Cardiac fibroblast (primary cell): ENCODE measurements around the gene DPYSL5.

ENCODE experiments used
- DNase-seq, 2 donors: peaks; one replicate each; pipeline versions ENCODE4 v3.0.0 to v3.0.0-alpha.2; 2010; ENCODE audit warnings: low read depth in 2 of 2
- H3K4me3 ChIP-seq, 2 donors: replicated peaks in 1 of 2; 1 replicate in 1 of 2; 2 replicates in 1 of 2; pipeline ENCODE4 v1.5.1; 2011; ENCODE audit warnings: low read depth in 2 of 2, low read length in 2 of 2, mild to moderate bottlenecking in 2 of 2, moderate library complexity in 1 of 2
- TF ChIP-seq, protein P1 (sequence below): IDR thresholded peaks from one replicate; pipeline ENCODE4 v1.5.1; 2011; ENCODE audit warnings: low read depth, mild to moderate bottlenecking, low read length, inconsistent platforms

Gene DPYSL5

DNA sequence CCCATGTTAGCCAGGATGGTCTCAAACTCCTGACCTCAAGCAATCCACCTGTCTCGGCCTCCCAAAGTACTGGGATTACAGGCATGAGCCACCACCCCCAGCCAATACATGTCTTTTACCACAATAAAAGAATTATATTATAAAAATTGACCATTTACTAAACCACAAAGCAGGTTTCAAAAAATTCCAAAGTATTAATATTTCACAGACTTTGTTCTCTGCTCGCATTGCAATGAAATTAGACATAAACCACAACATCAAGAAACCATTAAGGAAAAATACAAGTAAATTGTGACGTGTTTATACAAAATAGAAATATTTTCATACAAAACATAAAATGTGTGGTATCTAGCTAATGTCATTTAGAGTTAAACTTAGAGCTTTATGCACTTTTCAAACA is 109.1 kb downstream of the DPYSL5 start:
- H3K4me3 ChIP-seq = no peak overlapping the region
- TF ChIP-seq, protein P1, sequence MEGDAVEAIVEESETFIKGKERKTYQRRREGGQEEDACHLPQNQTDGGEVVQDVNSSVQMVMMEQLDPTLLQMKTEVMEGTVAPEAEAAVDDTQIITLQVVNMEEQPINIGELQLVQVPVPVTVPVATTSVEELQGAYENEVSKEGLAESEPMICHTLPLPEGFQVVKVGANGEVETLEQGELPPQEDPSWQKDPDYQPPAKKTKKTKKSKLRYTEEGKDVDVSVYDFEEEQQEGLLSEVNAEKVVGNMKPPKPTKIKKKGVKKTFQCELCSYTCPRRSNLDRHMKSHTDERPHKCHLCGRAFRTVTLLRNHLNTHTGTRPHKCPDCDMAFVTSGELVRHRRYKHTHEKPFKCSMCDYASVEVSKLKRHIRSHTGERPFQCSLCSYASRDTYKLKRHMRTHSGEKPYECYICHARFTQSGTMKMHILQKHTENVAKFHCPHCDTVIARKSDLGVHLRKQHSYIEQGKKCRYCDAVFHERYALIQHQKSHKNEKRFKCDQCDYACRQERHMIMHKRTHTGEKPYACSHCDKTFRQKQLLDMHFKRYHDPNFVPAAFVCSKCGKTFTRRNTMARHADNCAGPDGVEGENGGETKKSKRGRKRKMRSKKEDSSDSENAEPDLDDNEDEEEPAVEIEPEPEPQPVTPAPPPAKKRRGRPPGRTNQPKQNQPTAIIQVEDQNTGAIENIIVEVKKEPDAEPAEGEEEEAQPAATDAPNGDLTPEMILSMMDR = no peak
- DNase-seq = no peak

DNA sequence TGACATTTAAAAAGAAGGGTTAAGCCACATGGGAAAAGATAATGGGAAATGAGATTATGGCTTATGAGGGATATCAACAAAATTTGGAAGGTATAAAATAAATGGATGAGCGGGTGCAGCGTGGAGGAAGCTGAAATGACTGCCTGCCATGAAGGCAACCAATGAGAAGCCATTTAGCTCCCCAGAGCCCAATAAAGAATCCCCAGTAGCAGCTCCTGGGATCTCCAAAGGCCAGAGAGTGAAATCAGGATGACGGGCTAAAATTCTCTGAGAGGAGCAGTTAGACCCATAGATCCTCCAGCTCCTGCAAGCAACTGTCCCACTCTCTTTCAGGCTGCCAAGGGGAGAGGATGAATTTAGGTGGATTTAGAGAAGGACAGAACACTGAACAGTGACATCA is 109.6 kb downstream of the DPYSL5 start:
- TF ChIP-seq, protein P1 = no peak
- no peak overlapping the region for H3K4me3 ChIP-seq
- DNase-seq = no peak

DNA sequence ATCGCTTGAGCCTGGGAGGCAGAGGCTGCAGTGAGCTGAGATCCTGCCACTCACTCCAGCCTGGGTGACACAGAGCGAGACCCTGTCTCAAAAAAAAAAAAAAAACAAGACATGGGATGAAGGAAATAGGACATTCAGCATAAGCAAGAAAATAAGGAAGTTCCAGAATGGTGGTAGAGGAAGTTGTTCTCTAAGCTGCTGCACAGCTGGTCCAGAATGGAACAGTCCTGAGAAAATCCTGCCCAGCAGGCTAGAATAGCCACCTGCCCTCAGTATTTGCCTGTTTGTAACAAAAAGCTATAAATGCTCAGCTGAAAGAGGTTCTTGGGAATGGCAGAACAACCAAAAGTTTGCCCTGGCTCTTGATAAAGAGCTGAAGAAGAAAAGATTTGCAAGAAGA is 111.4 kb downstream of the DPYSL5 start:
- TF ChIP-seq, protein P1 = no peak
- no peak overlapping the region for H3K4me3 ChIP-seq
- no peak for DNase-seq

DNA sequence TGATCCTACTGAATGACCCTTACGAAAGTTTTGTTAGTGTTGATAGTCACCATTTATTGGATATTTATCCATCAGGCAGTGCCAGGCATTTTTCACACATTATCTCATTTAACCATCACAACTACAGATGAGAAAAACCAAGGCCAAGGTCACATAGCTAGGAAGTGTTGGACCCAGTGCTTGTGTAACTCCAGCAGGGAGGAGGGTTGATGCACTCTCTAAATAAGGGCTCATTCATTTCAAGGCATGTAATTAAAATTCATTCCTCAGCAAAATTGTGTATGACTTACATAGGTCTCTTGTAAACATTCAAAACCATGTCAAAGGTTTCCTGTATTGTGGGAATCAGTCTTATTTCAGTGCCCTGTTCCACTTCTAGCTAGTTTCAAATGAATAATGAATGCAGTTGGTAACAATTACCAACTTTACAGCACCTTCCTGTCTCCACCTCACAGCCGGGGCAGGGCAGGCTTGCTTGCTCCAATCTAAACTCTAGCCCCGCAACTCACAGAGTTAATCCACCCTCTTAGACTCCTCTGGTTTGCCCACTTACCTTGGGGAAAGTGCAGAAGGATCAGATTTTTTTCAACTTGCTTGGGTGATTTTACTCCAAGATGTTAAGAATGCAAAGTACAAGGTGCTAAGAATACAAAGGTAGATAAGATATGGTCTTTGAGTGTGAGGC is 116.7 kb downstream of the DPYSL5 start:
- TF ChIP-seq, protein P1 = no peak
- no peak overlapping the region for H3K4me3 ChIP-seq

DNA sequence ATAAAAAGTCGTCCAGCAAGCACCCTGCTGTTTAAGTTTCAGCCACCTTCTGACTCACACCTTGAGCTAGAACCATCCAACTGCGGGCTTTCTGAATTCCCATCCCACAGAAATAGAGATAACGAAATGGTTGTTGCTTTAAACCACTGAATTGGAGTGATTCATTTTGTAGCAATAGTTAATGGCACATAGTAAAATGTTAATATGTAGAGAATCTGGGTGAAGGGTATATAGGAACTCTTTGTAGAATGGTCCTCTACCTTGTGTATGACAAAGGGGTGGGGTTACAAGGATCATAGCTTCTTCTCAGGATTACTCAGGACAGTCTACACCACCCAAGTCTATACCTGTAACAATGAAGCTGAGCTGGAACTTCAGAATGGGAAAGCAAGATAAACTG is 120.1 kb downstream of the DPYSL5 start:
- no peak overlapping the region for H3K4me3 ChIP-seq
- TF ChIP-seq, protein P1 = no peak
- no peak for DNase-seq

More for the DNA sequence above, 116.7 kb downstream of the DPYSL5 start:
- DNase-seq = no peak

DNA sequence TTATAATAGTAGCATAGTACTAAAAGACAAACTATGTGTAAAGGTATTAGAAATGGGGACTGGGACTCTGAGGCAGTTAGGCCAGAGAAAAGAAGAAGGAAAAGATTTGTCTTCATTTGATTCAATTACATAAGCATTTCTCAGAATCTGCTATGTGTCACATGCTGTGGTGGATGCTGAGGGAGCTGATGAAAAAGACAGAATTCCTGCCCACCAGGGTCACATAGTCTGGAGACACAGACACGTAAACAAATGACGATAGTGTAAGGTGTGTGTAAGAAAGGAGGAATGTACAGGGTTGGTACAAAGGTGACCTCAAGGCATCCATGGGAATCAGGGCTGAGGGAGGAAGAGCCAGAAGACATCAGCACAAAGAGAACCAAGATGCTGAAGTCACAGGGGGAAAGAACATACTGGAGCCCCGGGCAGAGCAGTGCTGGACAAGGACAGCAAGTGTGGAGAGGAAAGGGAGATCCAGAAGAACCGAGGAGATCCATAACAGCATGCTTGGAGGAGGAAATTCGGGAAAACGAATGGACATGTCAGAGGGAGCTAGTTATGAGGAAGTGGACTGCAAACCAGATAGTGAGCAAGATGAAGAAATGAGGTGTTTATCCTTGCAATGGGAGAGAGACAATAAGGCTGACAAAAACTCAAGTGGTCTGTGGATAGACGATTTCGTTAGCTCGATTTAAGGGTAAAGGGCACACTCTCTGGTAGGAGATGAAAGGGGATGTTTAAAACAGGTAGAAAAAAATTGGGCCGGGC is 121.3 kb downstream of the DPYSL5 start:
- peak in 1 of 2 donors; percentile 47 for DNase-seq
- no peak overlapping the region for H3K4me3 ChIP-seq
- TF ChIP-seq, protein P1 = no peak
